Neutrophil (primary cell): ENCODE measurements around the gene PLD3.

ENCODE experiments used
- H3K27ac ChIP-seq: fragments of 200-600 bp; sonication (generic); 2 replicates; pipeline ENCODE4 v1.5.1; 2016; ENCODE audit warnings: mild to moderate bottlenecking, moderate library complexity
- H3K27me3 ChIP-seq: fragments of 200-600 bp; sonication (generic); 2 replicates; pipeline ENCODE4 v1.6.0; 2016; ENCODE audit warnings: mild to moderate bottlenecking
- H3K36me3 ChIP-seq: fragments of 200-600 bp; sonication (generic); 2 replicates; pipeline ENCODE4 v1.5.1; 2017
- H3K4me1 ChIP-seq, 2 experiments: fragments of 200-600 bp in 1 of 2; sonication (generic) in 1 of 2; 1 replicate in 1 of 2; 2 replicates in 1 of 2; pipeline versions ENCODE4 v1.5.1 to v1.6.1; 2013 to 2016; ENCODE audit warnings: low read depth in 1 of 2, low read length in 1 of 2, mild to moderate bottlenecking in 1 of 2, moderate library complexity in 1 of 2; ENCODE audit not compliant: control insufficient read depth in 1 of 2, insufficient read depth in 1 of 2
- H3K4me3 ChIP-seq, 2 experiments: fragments of 200-600 bp in 1 of 2; sonication (generic) in 1 of 2; 1 replicate in 1 of 2; 2 replicates in 1 of 2; pipeline ENCODE4 v1.5.1; 2013 to 2016; ENCODE audit warnings: low read depth in 1 of 2, low read length in 1 of 2, mild to moderate bottlenecking in 1 of 2, moderate library complexity in 1 of 2
- H3K9me3 ChIP-seq: fragments of 200-600 bp; sonication (generic); 2 replicates; pipeline ENCODE4 v1.5.1; 2016
- CTCF ChIP-seq: fragments of 200-600 bp; sonication (generic); IDR thresholded peaks from 2 replicates; pipeline ENCODE4 v1.5.1; 2016; ENCODE audit warnings: antibody characterized with exemption

PLD3 gene

DNA sequence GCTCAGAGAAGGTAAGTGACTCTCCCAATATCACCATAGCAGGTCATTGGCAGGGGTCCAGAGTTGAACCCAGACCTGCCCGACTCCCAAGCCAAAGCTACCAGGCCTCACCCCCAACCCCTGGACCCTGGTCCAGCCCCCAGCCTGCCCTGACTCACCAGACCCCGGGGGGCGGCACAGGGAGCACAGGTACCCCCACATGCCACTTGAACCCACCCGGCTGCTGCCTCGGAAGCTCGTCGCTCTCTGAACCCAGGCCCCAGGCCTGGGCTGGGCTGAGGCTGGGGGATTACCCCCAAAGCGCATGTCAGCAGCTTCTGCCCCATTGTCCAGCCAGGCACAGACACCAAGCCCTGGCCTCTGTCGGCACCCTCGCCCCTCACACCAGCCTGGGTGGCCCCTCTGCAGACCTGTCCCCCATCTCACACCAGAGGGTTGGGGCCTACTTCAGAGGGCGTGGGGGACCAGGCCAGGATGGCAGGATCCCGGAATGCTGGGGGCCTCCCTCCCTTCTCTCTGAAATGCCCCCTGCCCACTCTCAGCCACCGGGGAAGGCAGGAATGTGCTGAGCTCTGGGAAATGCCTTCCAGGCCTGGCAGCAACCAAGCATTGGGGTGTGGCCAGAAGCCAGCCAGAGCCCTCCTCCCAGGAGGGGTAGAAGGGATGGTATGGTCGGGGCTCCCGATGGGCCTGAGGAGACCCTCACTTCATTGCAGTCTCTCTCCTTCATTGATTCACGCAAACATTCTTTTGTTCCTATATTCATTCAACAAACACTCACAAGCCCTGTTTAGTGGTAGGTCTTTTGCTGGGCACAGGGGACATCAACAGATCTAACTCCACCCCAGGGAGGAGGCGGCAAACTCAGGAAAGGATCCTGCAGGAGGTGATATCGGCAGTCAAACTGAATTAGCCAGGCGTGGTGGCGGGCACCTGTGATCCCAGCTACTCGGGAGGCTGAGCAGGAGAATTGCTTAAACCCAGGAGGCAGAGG, 66.3 kb downstream of the PLD3 start:
- Histone ChIP-seq H3K27ac (no peak overlapping the region), H3K9me3 (no peaks in the 10 kb centered on the region), H3K4me1 (peaks cover 30 to 32% of the 10 kb centered on the region in 2 experiments), H3K27me3 (peaks cover 8% of the 10 kb centered on the region), H3K36me3 (no peaks in the 10 kb centered on the region), H3K4me3 (no peak overlapping the region)
- no peak for TF ChIP-seq CTCF

DNA sequence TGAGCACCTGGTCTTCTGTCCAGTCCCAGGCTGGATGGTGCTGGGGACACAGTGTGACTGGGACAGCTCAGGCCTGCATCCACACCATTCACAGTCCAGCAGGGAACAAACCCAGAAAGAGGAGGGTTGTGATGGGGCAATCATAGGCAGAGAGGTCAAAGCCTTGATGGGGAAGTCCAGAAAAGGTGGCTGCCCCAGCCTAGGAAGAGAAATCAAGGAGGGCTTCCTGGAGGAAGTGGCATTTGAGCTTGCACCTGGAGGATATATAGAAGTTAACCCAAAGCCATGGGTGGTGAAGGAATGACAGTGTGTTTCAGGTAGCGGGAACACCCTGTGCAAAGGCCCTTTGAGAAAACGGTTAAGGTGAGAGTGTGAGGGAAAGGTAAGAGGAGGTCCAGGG, 67.3 kb downstream of the PLD3 start:
- H3K27ac ChIP-seq, result peak overlapping the region; percentile 67
- H3K27me3 ChIP-seq, result peaks cover 8% of the 10 kb centered on the region
- no peaks in the 10 kb centered on the region for H3K36me3 ChIP-seq
- H3K9me3 ChIP-seq, result no peaks in the 10 kb centered on the region
- H3K4me1 ChIP-seq, result peaks cover 36 to 37% of the 10 kb centered on the region in 2 experiments
- no peak overlapping the region for H3K4me3 ChIP-seq
- TF ChIP-seq CTCF, result no peak

- Histone ChIP-seq H3K4me3 (peak overlapping the region in 1 of 2 experiments; percentile 24), H3K4me1 (peaks cover 45 to 49% of the 10 kb centered on the region in 2 experiments), H3K36me3 (no peaks in the 10 kb centered on the region), H3K9me3 (no peaks in the 10 kb centered on the region), H3K27me3 (peaks cover 8% of the 10 kb centered on the region), H3K27ac (peak overlapping the region; percentile 67)
- no peak for TF ChIP-seq CTCF
Observed at GRCh38 chr19:40416918-40417642, 68.6 kb downstream of the PLD3 start.

DNA sequence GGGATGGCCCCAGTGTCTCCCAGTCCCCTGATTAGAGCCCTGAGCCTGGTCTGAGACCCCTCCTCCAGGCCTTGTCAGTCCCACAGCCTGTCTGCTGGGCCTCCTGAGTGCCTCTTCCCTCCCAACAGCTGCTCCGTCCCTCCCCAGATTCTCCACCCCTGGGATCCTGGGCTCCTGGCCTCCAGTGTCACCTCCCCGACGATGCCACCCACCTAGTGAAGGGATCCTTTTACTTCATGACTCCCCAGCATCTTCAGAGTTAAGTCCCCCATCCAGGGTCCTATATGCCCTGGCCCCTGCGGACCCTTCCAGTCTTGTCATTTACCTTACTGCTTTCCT, 69.1 kb downstream of the PLD3 start:
- Histone ChIP-seq H3K27me3 (peaks cover 8% of the 10 kb centered on the region), H3K4me1 (peaks cover 45 to 49% of the 10 kb centered on the region in 2 experiments), H3K9me3 (no peaks in the 10 kb centered on the region), H3K36me3 (peaks cover 4% of the 10 kb centered on the region), H3K27ac (peak overlapping the region; percentile 67), H3K4me3 (peak overlapping the region in 1 of 2 experiments; percentile 24)
- no peak for TF ChIP-seq CTCF

DNA sequence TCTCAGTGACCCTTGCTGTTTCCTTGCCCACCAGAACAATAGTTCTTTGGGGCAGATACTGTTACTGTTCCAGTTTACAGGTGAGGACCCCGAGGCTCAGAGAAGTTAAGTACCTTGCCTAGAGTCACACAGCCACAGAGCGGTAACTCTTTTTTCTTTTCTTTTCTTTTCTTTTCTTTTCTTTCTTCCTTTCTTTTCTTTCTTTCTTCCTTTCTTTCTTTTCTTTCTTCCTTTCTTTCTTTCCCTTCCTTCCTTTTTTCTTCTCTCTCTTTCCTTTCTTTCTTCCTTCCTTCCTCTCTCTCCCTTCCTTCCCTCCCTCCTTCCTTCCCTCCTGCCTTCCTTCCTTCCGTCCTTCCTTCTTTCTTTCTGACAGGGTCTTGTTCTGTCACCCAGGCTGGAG, 69.5 kb downstream of the PLD3 start:
- TF ChIP-seq CTCF, result no peak
- Histone ChIP-seq H3K27me3 (peaks cover 6% of the 10 kb centered on the region), H3K9me3 (no peaks in the 10 kb centered on the region), H3K4me1 (peaks cover 45 to 49% of the 10 kb centered on the region in 2 experiments), H3K36me3 (peaks cover 8% of the 10 kb centered on the region), H3K4me3 (no peak overlapping the region), H3K27ac (peak overlapping the region; percentile 67)
